ENCODE measurements around the gene CENPVL3. TPM values are rescaled to one million over a fixed set of nuclear protein-coding genes. Genes with fewer than 3 reads are reported as not detected.

The CENPVL3 gene
- total RNA-seq, 1 experiment from 2014 or later: not detected

GRCh38 chrX:51608126-51608525 lies 10.6 kb downstream of the CENPVL3 start:
- H4K20me1 ChIP-seq (ENCODE audit: insufficient read depth): no peaks in the 10 kb centered on the region
- H3K4me2 ChIP-seq (ENCODE audit: low read length): no peak overlapping the region
- no peak for TF ChIP-seq SRF (IDR thresholded peaks at IDR 0.05; ENCODE audit: low read depth)
- TF ChIP-seq ZBTB33 (IDR thresholded peaks at IDR 0.05; ENCODE audit: extremely low read depth, insufficient replicate concordance, low read length): no peak
- TF ChIP-seq CTCF (IDR thresholded peaks at IDR 0.05 in 2 of 3, conservative IDR thresholded peaks at IDR 0.05 in 1 of 3; ENCODE audit: borderline replicate concordance in 1 of 3, insufficient read depth in 1 of 3, low read depth in 2 of 3, low read length in 2 of 3): no peak
- TF ChIP-seq ZNF274 (IDR thresholded peaks at IDR 0.05; ENCODE audit: low read depth, low read length): no peak
- TF ChIP-seq CEBPB (IDR thresholded peaks at IDR 0.05; ENCODE audit: low read depth): no peak
- no peak for TF ChIP-seq JUND (IDR thresholded peaks at IDR 0.05)
- TF ChIP-seq FOSL1 (IDR thresholded peaks at IDR 0.05; ENCODE audit: low read depth): no peak
- no peak for TF ChIP-seq ELF1 (IDR thresholded peaks at IDR 0.05; ENCODE audit: borderline replicate concordance, low read depth)
- no peak for TF ChIP-seq ATF3 (IDR thresholded peaks at IDR 0.05)
- no peak for TF ChIP-seq EZH2phosphoT487 (IDR thresholded peaks at IDR 0.05; ENCODE audit: borderline replicate concordance)
- no peak for TF ChIP-seq EGR1 (IDR thresholded peaks at IDR 0.05; ENCODE audit: low read depth)
- H3K4me3 ChIP-seq (replicated peaks in 1 of 2; ENCODE audit: low read depth in 1 of 2, low read length in 2 of 2): no peak overlapping the region
- H2AFZ ChIP-seq (ENCODE audit: low read depth, low read length, poor library complexity, severe bottlenecking): no peak overlapping the region
- H3K9me2 ChIP-seq (ENCODE audit: insufficient read depth): no peaks in the 10 kb centered on the region
- ATAC-seq (no peak), DNase-seq (ENCODE audit: low read depth, low spot score) (no peak)
- no peak overlapping the region for H3K9ac ChIP-seq (ENCODE audit: low read length)
- no peak overlapping the region for H3K27ac ChIP-seq (ENCODE audit: low read depth, low read length)
- no peaks in the 10 kb centered on the region for H3K9me3 ChIP-seq (ENCODE audit: control insufficient read depth in 1 of 2, insufficient read depth in 1 of 2, low read depth in 1 of 2, low read length in 2 of 2)
- no peaks in the 10 kb centered on the region for H3K36me3 ChIP-seq (ENCODE audit: control insufficient read depth in 1 of 2, insufficient read depth in 2 of 2, low read length in 2 of 2)
- H3K27me3 ChIP-seq (ENCODE audit: insufficient read depth, low read length): 0 out of 2 replicates have a peak, but pooled peaks cover 7% of the 10 kb centered on the region
- intact Hi-C loops (cut with micrococcal nuclease): no loop called here
- RAD21 ChIA-PET (ENCODE audit: low non-redundant PET in 1 of 2, low total read pairs in 2 of 2, uncharacterized antibody in 2 of 2, unreplicated experiment in 2 of 2): no interaction called here
- CTCF ChIA-PET: no interaction called here
- no TSS peak for BruUV-seq (replicated peaks)
- no peaks in the 10 kb centered on the region for H3K79me2 ChIP-seq (ENCODE audit: insufficient read depth, low read length)
- POLR2A ChIA-PET: no interaction called here
- no peaks in the 10 kb centered on the region for H3K4me1 ChIP-seq (ENCODE audit: control insufficient read depth in 1 of 2, insufficient read depth in 2 of 2, low read length in 2 of 2)
